ENCODE measurements around the gene DRAM2.

GRCh38 chr1:111176678-111177077, 36.8 kb upstream of the DRAM2 start:
- TF ChIP-seq POLR2A (IDR thresholded peaks at IDR 0.05) (no peak), CTCF (IDR thresholded peaks at IDR 0.05) (no peak)
